Inflammatory macrophage (primary cell): Measurements from ENCODE around the gene SLC5A10.

Experiments
- DNase-seq, 2 donors: peaks; one replicate each; pipeline ENCODE4 v3.0.0-alpha.2; 2020 to 2022

SLC5A10 gene

DNA sequence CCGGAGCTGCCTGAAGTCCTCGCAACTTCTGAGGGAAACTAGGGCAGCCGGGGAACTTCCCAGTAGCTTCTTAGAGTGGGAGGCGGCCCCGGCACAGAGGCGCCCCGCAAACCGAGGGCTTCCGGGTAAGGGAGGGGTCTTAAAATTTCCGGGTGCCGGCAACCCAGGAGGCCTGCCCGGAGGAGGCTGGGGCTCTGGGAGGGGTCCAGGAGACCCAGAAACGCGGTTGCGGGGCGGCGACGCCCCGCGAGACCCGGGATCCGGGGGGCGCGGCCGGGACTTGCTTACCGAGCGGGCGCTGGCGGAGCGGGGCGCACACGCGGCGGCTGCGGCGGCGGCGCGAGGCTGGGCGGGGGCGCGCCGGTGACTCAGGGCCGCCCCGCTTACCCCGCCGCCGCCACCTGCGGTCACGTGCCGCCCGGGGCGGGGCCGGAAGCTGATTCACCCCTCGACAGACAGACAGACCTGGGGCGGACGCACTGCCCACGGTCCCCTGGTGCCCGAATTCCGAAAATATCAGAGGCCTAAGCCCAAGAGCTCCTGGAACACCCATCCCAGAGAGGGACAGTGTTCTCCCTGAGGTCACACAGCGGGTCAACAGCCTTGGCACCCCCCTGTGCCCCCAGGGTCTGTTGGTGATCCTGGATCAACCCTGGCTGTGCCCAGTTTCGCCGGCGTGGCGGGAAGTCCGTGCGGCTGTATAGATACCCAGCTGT lies 52.6 kb downstream of the SLC5A10 start, which contains the start of gene FAM83G:
Gene FAM83G (minus strand): TSS at position 344 of the 716 bp plus-strand sequence. CDS start 723 bp downstream, outside the sequence.
- peak; percentile 42 to 79 for DNase-seq

- DNase-seq = no peak
Measured at GRCh38 chr17:19005137-19005773, 53.3 kb downstream of the SLC5A10 start.

GRCh38 chr17:19005789-19006430 lies 53.9 kb downstream of the SLC5A10 start:
- DNase-seq = no peak

DNA sequence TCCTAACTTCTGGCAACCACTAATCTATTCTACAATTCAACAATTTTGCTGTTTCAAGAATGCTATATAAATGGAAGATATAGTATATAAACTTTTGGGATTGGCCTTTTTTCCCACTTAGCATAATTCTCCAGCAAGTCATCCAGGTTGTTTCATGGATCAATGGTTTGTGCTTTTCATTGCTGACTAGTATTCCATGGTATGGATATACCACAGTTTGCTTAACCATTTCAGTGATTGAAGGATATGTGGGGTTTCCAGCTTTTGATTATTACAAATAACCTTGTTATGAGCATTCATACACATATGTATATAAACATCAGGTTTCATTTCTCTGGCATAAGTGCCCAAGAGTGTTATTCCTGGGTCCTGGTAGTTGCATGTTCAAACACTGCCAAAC lies 54.7 kb downstream of the SLC5A10 start:
- DNase-seq = no peak

DNA sequence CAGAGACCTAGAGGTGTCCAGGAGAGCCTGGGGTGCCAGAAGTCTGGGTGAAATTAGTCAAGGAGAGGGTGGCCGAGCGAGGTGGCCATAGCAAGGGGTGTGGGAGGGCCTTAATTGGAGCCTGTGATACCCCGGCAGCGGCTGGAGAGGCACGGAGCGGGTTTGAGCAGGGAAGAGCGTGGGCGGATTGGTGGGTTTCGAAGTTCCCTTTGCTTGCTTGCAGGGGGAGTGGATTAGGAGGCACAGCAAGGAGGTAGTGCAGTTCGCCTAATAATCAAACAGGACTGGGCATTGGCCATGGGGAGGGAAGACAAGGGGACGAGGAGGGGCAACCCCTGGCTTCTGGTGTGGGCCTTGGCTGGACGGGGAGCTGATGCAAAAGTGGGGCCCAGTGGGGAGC lies 58.0 kb downstream of the SLC5A10 start:
- DNase-seq = no peak

- DNase-seq = no peak
Measured at GRCh38 chr17:19010729-19011505, 59.0 kb downstream of the SLC5A10 start.

GRCh38 chr17:19011581-19011980 lies 59.6 kb downstream of the SLC5A10 start:
- no peak for DNase-seq

GRCh38 chr17:19012171-19013080 lies 60.5 kb downstream of the SLC5A10 start:
- DNase-seq = no peak

GRCh38 chr17:19013226-19013625 lies 61.3 kb downstream of the SLC5A10 start:
- no peak for DNase-seq

GRCh38 chr17:19013806-19014627 lies 62.1 kb downstream of the SLC5A10 start:
- DNase-seq = no peak

DNA sequence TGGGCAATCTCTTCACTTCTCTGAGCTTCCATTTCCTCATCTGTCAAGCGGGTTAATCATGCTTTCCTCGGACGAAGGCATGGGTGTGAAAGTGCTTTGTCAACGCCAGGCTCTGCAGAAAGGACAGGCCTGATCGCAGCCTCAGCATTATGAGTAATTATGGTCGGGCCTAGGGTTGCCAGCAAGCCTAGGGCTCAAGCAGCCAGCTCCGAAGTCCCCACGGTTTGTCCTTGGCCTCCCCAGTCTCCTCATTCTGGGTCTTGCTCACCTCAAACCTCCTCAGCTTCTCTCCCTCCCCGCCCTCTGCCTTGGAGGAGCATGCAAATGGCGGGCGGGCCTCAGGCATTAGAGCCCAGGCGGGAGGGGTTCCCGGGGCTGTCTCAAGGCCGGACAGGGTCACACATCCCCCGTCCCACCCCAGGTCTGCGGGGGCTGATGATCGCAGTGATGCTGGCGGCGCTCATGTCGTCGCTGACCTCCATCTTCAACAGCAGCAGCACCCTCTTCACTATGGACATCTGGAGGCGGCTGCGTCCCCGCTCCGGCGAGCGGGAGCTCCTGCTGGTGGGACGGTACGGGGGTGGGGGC lies 62.8 kb downstream of the SLC5A10 start:
- DNase-seq = no peak

DNA sequence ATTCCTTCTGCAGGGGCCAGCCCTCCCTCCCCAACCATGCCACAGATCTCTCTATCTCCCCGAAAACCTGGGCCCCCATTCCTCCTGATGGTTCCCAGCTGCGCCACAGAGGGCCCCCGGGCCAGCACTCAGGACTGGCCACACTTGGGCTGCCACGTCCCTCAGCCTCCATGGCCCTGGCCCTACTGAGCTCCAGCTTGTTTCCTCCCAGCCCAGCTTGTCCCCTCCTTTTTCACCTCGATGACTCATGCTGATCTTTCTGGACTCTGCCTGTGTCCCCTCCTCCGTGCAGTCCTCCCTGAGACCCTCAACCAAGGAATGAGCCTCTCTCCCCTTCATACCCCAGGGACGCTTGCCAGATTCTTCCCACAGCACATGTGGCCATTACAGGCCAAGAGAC lies 63.5 kb downstream of the SLC5A10 start:
- DNase-seq = no peak

GRCh38 chr17:19016297-19016696 lies 64.3 kb downstream of the SLC5A10 start:
- no peak for DNase-seq

- no peak for DNase-seq
Measured at GRCh38 chr17:19016881-19017280, 64.9 kb downstream of the SLC5A10 start.

DNA sequence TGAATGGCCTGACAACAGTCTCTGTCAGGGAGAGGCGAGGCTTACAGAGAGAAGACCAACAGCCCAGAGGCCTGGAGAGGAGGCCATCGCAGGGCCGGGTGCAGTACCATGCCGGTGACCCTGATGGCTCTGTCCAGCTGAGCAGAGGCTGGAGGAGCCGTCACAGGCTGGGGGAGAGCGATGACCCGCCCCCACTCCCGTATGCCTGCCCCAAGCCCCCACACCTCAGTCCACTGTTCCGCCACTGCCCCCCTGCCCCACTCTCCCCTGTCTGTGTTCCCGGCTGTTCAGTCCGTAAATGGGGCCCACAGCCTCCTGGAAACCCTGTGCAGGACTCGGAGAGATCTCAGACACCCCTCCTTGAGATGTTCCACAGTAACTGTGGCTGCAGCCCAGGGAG lies 65.4 kb downstream of the SLC5A10 start:
- DNase-seq = no peak

DNA sequence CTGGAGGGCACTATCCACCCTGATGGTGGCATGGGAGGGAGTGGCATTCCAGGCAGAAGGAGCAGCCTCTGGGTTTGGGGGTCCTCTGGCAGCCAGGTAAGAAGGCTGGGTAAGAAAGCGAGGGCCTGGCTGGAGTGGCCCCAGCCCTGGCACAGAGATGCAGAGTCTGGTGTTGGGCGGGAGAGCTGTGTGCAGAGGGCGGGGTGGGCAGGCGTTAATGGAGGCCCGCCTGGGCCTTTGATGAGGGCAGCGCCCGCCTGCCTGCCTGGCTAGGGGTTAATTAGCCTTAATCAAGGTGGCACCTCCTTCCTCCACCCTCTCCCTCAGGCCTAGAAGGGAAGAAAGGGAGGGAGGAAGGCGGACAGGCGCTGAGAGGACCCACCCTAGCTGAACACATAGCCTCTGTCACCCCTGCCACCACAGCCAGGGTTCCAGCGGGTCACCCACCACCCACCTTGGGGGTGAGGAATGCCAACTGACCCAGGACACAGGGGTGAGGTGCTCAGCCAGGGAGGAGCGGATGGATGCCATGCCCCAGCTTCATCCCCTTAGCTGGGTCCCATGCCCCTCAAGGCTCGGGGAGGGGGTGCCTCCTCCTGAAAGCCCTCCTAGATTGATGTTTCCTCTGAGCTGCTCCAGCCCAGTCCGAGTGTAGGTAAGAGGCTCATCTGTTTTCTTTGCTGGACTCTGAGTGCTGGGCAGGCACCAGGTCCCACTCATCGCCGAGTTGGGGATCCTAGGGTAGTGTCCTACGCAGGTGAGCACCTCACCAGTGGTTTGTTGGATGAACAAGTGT lies 66.0 kb downstream of the SLC5A10 start:
- no peak for DNase-seq

DNA sequence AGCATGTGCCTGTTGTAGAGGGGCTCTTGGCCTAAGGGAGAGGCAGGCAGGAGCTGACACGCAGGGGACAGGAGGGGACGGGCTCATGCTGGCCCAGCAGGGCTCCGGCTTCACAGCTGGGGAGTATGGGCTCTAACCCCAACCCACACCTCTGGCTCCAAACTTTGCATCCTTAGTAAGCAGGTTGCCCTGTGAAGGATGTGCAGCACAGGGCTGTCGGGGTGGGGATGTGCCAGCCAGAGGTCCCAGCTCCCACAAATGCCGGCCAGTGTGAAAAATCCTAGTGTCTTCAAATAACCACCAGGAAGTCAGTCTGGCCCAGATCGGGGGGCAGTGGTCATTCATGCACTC lies 66.6 kb downstream of the SLC5A10 start:
- DNase-seq = no peak

GRCh38 chr17:19019041-19019941 lies 67.3 kb downstream of the SLC5A10 start:
- DNase-seq = no peak

- DNase-seq = no peak
Measured at GRCh38 chr17:19020016-19020415, 68.1 kb downstream of the SLC5A10 start.
